GM12878 (cell line): ENCODE data around the gene MRPL36. TPM values are rescaled to one million over a fixed set of nuclear protein-coding genes. Genes with fewer than 3 reads are reported as not detected.

Source experiments
- NR2C1 ChIP-seq: fragments of 450-650 bp; IDR thresholded peaks from 2 replicates; pipeline ENCODE4 v1.6.1; 2017; ENCODE audit warnings: antibody characterized with exemption, mild to moderate bottlenecking, moderate library complexity
- RB1 ChIP-seq: fragments of 450-650 bp; formaldehyde crosslinking; IDR thresholded peaks from 2 replicates; pipeline ENCODE4 v1.6.1; 2017; ENCODE audit warnings: mild to moderate bottlenecking, borderline replicate concordance
- ZBTB33 ChIP-seq: fragments of 450-650 bp; IDR thresholded peaks from 2 replicates; pipeline ENCODE4 v1.6.1; 2017; ENCODE audit warnings: mild to moderate bottlenecking
- polyA plus RNA-seq, 11 experiments: library from polyadenylated mRNA; depleted of rRNA in 4 of 11; unstranded in 6 of 11; stranded (reverse) in 5 of 11; fragments of >200 nt; fragmentation: Nextera tagmentation in 4 of 11; fragmentation: Illumina TruSeq in 1 of 11; extraction: Ambion mirVana in 4 of 11; extraction: Trizol in 1 of 11; gene quantifications; 1 replicate in 1 of 11; 2 replicates in 10 of 11; pipeline versions ENCODE4 v1.2.1 to v1.2.3, GENCODE V29; 2011 to 2016; ENCODE audit warnings: inconsistent platforms in 2 of 11, missing spikeins in 2 of 11, low read depth in 1 of 11
- total RNA-seq, 4 experiments: library from RNA; depleted of rRNA in 3 of 4; stranded (reverse); fragments of >200 nt in 3 of 4; fragmentation: Illumina TruSeq in 1 of 4; extraction: Trizol in 1 of 4; gene quantifications; 2 replicates each; pipeline versions ENCODE4 v1.2.1 to v1.2.3, GENCODE V29; 2013 to 2021
- TF ChIP-seq, protein P1 (sequence below): fragments of 450-650 bp; IDR thresholded peaks from 2 replicates; pipeline ENCODE4 v1.6.1; 2017; ENCODE audit warnings: mild to moderate bottlenecking, moderate library complexity
- TF ChIP-seq, protein P2 (sequence below): fragments of 450-650 bp; IDR thresholded peaks from 2 replicates; pipeline ENCODE4 v1.6.1; 2018; ENCODE audit warnings: mild to moderate bottlenecking, low read depth, moderate library complexity; ENCODE audit not compliant: partially characterized antibody

MRPL36 gene
- total and polyA plus RNA-seq, 10 of the 15 experiments (the other 5 are each of a cell fraction or from before 2014, with no cell fraction given), result 89.2 to 559 (median 152) TPM

DNA sequence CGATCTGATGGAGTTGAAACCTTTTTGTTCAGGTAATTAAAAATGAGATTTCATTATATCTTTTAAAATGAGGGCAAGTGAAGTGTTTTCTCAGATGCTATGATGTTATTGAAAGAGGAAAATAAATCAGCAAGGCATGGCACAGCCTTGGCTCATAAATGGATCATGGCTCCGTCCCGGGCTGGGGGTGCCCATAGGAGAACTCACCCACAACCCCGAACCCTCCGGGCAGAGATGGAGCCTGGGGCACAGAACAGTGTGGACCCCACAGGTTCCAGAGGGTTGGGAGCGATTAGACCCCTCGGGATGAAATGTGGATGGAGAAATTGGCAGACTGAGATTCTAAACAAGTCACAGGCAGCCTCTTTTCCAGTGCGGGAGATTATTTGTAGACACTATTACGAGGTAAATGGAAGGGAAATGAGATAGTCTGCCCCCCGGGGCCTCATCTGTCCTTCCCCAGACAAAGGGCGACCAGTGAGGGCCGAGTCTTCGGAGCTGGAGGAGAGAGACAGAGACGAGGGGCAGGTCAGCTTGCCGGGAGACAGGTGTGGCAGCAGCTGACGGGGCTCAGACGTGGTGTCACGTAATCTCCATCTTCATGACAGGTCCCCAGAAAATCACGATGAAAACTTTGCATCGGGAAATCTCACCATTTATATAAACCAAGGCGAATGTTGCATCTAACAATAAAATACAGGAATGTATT lies 35.2 kb upstream of the MRPL36 start (continued):
- TF ChIP-seq, protein P1, sequence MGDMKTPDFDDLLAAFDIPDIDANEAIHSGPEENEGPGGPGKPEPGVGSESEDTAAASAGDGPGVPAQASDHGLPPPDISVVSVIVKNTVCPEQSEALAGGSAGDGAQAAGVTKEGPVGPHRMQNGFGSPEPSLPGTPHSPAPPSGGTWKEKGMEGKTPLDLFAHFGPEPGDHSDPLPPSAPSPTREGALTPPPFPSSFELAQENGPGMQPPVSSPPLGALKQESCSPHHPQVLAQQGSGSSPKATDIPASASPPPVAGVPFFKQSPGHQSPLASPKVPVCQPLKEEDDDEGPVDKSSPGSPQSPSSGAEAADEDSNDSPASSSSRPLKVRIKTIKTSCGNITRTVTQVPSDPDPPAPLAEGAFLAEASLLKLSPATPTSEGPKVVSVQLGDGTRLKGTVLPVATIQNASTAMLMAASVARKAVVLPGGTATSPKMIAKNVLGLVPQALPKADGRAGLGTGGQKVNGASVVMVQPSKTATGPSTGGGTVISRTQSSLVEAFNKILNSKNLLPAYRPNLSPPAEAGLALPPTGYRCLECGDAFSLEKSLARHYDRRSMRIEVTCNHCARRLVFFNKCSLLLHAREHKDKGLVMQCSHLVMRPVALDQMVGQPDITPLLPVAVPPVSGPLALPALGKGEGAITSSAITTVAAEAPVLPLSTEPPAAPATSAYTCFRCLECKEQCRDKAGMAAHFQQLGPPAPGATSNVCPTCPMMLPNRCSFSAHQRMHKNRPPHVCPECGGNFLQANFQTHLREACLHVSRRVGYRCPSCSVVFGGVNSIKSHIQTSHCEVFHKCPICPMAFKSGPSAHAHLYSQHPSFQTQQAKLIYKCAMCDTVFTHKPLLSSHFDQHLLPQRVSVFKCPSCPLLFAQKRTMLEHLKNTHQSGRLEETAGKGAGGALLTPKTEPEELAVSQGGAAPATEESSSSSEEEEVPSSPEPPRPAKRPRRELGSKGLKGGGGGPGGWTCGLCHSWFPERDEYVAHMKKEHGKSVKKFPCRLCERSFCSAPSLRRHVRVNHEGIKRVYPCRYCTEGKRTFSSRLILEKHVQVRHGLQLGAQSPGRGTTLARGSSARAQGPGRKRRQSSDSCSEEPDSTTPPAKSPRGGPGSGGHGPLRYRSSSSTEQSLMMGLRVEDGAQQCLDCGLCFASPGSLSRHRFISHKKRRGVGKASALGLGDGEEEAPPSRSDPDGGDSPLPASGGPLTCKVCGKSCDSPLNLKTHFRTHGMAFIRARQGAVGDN, result no peak
- no peak for TF ChIP-seq ZBTB33
- TF ChIP-seq, protein P2, sequence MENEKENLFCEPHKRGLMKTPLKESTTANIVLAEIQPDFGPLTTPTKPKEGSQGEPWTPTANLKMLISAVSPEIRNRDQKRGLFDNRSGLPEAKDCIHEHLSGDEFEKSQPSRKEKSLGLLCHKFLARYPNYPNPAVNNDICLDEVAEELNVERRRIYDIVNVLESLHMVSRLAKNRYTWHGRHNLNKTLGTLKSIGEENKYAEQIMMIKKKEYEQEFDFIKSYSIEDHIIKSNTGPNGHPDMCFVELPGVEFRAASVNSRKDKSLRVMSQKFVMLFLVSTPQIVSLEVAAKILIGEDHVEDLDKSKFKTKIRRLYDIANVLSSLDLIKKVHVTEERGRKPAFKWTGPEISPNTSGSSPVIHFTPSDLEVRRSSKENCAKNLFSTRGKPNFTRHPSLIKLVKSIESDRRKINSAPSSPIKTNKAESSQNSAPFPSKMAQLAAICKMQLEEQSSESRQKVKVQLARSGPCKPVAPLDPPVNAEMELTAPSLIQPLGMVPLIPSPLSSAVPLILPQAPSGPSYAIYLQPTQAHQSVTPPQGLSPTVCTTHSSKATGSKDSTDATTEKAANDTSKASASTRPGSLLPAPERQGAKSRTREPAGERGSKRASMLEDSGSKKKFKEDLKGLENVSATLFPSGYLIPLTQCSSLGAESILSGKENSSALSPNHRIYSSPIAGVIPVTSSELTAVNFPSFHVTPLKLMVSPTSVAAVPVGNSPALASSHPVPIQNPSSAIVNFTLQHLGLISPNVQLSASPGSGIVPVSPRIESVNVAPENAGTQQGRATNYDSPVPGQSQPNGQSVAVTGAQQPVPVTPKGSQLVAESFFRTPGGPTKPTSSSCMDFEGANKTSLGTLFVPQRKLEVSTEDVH, result no peak
- no peak for TF ChIP-seq NR2C1
- TF ChIP-seq RB1, result no peak
